GM13976 (cell line): Measurements from ENCODE around the gene TBC1D30.

Experiments used
- DNase-seq: peaks from one replicate; pipeline ENCODE4 v3.0.0; 2012; ENCODE audit warnings: low spot score
- in situ Hi-C: fragments of 300-500 bp; cut with MboI; formaldehyde crosslinking; loops from one replicate; pipeline ENCODE4 v1.12.0; 2022; ENCODE audit warnings: low sequenced_read_pairs, mixed read lengths, inconsistent platforms; ENCODE audit not compliant: unreplicated experiment
- TF ChIP-seq, protein P1 (sequence below): IDR thresholded peaks from 2 replicates; pipeline ENCODE4 v1.5.1; 2012; ENCODE audit warnings: borderline replicate concordance, mild to moderate bottlenecking; ENCODE audit not compliant: insufficient read depth; ENCODE audit errors: extremely low read depth, missing control alignments, control extremely low read depth

Gene TBC1D30

DNA sequence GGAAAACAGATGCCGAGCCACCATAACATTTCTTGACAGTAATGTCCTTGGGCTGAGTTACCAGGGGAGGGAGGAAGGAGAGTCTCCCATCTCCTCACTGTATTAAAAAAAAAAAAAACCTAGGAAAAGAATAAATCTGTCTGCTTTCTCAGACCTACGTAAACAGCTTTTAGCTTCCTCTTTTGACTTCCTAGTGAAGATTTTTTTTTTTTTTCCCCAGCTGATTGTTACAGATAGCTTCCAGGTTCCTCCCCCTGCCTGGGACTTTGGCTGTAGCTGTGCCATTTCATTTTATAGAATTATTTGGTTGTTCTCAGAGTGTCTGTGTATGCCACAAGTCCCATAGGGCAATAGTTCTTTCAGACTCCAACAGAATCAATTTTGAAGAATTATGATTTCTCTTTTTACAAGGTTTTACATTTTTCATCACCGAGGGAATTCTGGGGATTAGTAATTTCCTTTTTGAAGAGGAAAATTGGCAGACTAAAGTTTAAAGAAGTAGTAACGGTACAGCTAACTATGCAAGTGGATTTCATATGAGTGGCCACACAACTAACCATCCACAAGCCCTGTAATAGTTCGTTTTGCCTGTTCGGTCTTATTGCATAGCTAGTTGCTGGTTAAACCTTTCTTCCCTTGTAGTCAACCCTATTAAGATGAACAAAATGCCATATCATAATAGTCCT is 42.1 kb upstream of the TBC1D30 start:
- in situ Hi-C loops, result no loop called here
- DNase-seq, result no peak
- TF ChIP-seq, protein P1, sequence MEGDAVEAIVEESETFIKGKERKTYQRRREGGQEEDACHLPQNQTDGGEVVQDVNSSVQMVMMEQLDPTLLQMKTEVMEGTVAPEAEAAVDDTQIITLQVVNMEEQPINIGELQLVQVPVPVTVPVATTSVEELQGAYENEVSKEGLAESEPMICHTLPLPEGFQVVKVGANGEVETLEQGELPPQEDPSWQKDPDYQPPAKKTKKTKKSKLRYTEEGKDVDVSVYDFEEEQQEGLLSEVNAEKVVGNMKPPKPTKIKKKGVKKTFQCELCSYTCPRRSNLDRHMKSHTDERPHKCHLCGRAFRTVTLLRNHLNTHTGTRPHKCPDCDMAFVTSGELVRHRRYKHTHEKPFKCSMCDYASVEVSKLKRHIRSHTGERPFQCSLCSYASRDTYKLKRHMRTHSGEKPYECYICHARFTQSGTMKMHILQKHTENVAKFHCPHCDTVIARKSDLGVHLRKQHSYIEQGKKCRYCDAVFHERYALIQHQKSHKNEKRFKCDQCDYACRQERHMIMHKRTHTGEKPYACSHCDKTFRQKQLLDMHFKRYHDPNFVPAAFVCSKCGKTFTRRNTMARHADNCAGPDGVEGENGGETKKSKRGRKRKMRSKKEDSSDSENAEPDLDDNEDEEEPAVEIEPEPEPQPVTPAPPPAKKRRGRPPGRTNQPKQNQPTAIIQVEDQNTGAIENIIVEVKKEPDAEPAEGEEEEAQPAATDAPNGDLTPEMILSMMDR, result no peak

DNA sequence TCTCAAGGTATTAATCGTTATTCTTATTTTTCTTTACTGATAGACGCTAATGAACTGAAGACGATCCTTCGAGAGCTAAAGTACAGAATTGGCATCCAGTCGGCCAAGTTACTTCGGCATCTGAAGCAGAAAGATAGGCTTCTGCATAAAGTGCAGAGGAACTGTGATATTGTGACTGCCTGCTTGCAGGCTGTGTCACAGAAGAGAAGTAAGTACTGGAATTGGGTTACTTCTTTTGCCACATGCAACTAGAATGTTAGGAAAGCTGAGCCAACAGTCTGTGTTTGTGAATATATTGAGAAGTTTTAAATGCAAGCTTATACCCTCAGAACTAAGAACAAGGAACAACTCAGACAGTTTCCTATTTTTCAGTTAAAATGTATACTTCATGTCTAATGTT is 38.6 kb upstream of the TBC1D30 start:
- TF ChIP-seq, protein P1, result no peak
- no peak for DNase-seq
- in situ Hi-C loops, result no loop called here

DNA sequence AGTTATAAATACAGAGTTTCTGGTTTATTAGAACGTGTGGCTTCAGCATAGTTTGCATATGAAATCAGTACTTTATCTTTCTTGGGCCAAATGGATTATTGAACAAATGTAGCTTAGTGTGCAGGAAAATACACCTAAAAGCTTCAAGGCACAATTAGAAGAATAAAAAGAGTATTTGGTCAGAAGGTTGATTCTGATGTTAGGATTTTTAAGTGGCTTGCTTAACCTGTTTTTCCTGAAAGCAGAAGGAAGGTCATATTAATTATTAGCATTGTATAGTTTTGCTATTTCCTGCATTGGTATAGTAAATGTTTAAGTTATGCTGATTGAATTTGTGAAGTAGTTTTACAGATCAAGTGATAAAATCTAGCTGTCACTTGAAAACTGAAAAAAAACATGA is 34.3 kb upstream of the TBC1D30 start:
- in situ Hi-C loops, result loop anchor here (10.0 kb wide), 1 partner anchor 335 kb away; the partner anchor contains the start of gene WIF1
- DNase-seq, result no peak
- TF ChIP-seq, protein P1, result no peak

DNA sequence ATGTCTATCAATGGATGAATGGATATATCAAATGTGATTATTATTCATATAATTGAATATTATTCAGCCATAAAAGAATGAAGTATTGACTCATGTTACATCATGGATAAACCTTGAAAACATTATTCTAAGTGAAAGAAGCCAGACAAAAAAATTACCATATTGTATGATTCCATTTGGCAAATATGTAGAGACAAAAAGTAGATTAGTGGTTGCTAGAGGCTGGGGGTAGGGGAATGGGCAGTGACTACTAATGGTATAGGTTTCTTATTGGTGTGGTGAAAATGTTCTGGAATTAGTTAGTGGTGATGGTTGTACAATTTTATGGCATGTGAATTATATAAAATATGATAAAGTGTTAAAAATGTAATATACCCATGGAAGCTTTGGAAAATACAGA is 33.4 kb upstream of the TBC1D30 start:
- DNase-seq, result no peak
- TF ChIP-seq, protein P1, result no peak
- in situ Hi-C loops, result loop anchor here (10.0 kb wide), 1 partner anchor 334 kb away; the partner anchor contains the start of gene WIF1

DNA sequence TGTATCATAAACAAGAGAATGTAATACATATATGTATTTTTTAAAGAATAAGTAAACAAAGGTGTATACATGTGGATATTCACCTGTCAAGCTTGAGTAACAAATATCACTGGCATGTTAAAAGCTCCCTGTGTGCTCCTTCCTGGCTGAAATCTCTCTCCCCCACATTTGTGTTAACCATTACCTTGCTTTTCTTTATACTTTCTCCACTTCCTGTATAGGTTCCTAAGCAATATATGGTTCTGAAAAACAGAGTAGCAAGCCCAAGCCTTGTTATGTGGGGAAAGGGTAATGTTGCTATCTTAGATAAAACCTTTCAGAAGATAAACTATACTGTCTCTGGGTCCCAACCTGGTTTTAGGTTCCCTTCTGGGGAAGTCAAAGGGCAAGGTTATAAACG is 32.3 kb upstream of the TBC1D30 start:
- DNase-seq, result no peak
- in situ Hi-C loops, result loop anchor here (10.0 kb wide), 1 partner anchor 333 kb away; the partner anchor contains the start of gene WIF1
- TF ChIP-seq, protein P1, result no peak

DNA sequence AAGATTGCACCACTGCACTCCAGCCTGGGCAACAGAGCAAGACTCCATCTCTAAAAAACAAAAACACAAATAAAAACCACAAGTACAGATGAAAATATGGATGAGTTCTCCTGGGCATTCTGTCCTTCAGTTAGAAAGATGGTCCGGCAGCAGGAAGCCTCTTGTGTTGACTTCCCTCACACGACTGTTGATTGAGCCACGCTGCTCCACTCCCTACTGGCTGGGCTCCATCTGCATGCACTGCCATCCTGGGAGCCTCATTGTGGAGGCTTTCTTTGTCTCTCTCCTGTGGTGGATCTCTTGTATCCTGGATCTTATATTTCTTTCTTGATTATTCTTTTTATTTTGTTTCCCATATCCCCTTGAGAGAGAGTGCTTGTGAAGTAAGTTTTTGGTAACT is 30.8 kb upstream of the TBC1D30 start:
- TF ChIP-seq, protein P1, result no peak
- in situ Hi-C loops, result loop anchor here (10.0 kb wide), 1 partner anchor 331 kb away; the partner anchor contains the start of gene WIF1
- no peak for DNase-seq
